Aorta (tissue), 5 donors: ENCODE results near the gene FPGS. TPM values are rescaled to one million over a fixed set of nuclear protein-coding genes. Genes with fewer than 3 reads are reported as not detected.

Experiments used
- ATAC-seq: fragments of 200-7000 bp; cut with Tn5 transposase; one replicate; pipeline ENCODE4 v1.9.1; 2022; ENCODE audit warnings: moderate library complexity; ENCODE audit not compliant: low FRiP score
- DNase-seq, 2 donors: peaks; one replicate each; pipeline ENCODE4 v3.0.0-alpha.2; 2020
- H3K27ac ChIP-seq, 2 donors: one replicate each; pipeline ENCODE4 v1.5.1; 2013; ENCODE audit warnings: low read length in 2 of 2, mild to moderate bottlenecking in 2 of 2, moderate library complexity in 2 of 2, control low read depth in 1 of 2, inconsistent platforms in 1 of 2, low read depth in 1 of 2
- H3K27me3 ChIP-seq, 2 donors: one replicate each; pipeline ENCODE4 v1.6.1; 2013; ENCODE audit warnings: control low read depth in 1 of 2, low read length in 1 of 2, mild to moderate bottlenecking in 1 of 2, moderate library complexity in 1 of 2; ENCODE audit not compliant: insufficient read depth in 2 of 2, control insufficient read depth in 1 of 2
- H3K36me3 ChIP-seq, 2 donors: one replicate each; pipeline ENCODE4 v1.6.1; 2013; ENCODE audit warnings: control low read depth in 1 of 2, low read length in 1 of 2, mild to moderate bottlenecking in 1 of 2; ENCODE audit not compliant: insufficient read depth in 2 of 2, control insufficient read depth in 1 of 2
- H3K4me1 ChIP-seq, 2 donors: one replicate each; pipeline ENCODE4 v1.6.1; 2013; ENCODE audit warnings: low read length in 2 of 2, control low read depth in 1 of 2, mild to moderate bottlenecking in 1 of 2, moderate library complexity in 1 of 2; ENCODE audit not compliant: insufficient read depth in 2 of 2, control insufficient read depth in 1 of 2
- H3K4me3 ChIP-seq, 2 donors: one replicate each; pipeline ENCODE4 v1.5.1; 2013; ENCODE audit warnings: low read length in 2 of 2, control low read depth in 1 of 2, mild to moderate bottlenecking in 1 of 2
- H3K9me3 ChIP-seq: one replicate; pipeline ENCODE4 v1.6.1; 2013; ENCODE audit warnings: mild to moderate bottlenecking, low read length; ENCODE audit not compliant: control insufficient read depth
- WGBS, 2 donors: extraction: QIAGEN DNeasy Blood & Tissue Kit; methylation state at CpG; one replicate each; pipeline ENCODE4 v1.1.7; 2013; 5-methylcytosine and 5-hydroxymethylcytosine counted together
- intact Hi-C, 2 donors: fragments of 100-400 bp; cut with DNase I; formaldehyde crosslinking; loops; one replicate each; pipeline versions ENCODE4 v1.14.2 to v1.15.0; 2022
- microRNA-seq, 2 donors: library from miRNA; unstranded; fragments of <30 nt; microRNA quantifications; one replicate each; pipeline ENCODE4 v1.2.0, GENCODE V29; 2020
- polyA plus RNA-seq, 2 donors: library from polyadenylated mRNA; stranded (reverse); fragments of 200-250 nt; gene quantifications; one replicate each; pipeline ENCODE4 v1.2.3, GENCODE V29; 2013
- total RNA-seq, 2 donors: library from RNA; stranded (reverse); fragmentation: NEBNext Ultra II Directional; extraction: Animal tissue kit (Norgen Biotek cat#: 25700); gene quantifications; one replicate each; pipeline ENCODE4 v1.2.1, GENCODE V29; 2021
- donor health status: healthy with polysubstance abuse.
- donor health status: Bipolar disorder and iron deficiency.
- donor health status: DM: no; HTN: no; CAD: no.
- donor health status: DM: no; HTN: no; CAD: no.
- donor health status: DM: yes; HTN: yes; CAD: no.

Gene FPGS
- total and polyA plus RNA-seq, 4 donors = 15.2 to 116 (median 69.8) TPM

DNA sequence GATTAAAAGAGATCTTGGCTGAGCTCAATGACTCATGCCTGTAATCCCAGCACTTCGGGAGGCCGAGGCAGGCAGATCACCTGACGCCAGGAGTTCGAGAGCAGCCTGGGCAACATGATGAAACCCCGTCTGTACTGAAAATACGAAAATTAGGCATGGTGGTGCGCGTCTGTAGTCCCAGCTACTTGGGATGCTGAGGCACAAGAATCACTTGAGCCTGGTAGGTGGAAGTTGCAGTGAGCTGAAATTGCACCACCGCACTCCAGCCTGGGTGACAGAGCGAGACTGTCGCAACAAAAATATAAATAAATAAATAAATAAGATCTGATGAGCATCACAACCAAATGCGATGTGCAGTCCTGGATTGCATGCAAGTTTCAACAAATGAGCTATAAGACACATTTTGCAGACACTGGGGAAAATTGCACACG, 60.5 kb downstream of the FPGS start:
- ATAC-seq = no peak
- intact Hi-C loops = loop anchor here in 1 of 2 donors (5.0 kb wide), 2 partner anchors 34 to 36 kb away; partner anchors contain the start of gene ST6GALNAC6
- H3K4me3 ChIP-seq = no peak overlapping the region
- no peaks in the 10 kb centered on the region for H3K36me3 ChIP-seq
- 90 to 93% methylated on average over 13 of the region's 13 CpGs for WGBS, 2 donors
- no peak overlapping the region for H3K27ac ChIP-seq
- no peaks in the 10 kb centered on the region for H3K9me3 ChIP-seq
- H3K4me1 ChIP-seq = no peaks in the 10 kb centered on the region
- no peak for DNase-seq
- no peaks in the 10 kb centered on the region for H3K27me3 ChIP-seq

Small RNA genes lying within 50 kb of the gene (microRNA-seq; reads per million reads assigned to microRNA genes)
- gene MIR2861 (0 reads per million in 2 donors), gene MIR3960 (0 to 0.99 reads per million in 2 donors)

Other genes with a start within 250 kb of the FPGS start
- gene STXBP1, start 190.6 kb upstream of the FPGS start, total RNA-seq = 10 to 100 TPM; 50.0 to 69.0 TPM
- gene STXBP1, start 190.6 kb upstream of the FPGS start, polyA plus RNA-seq = 10 to 100 TPM in 1 of 2 donors, 1 to 10 TPM in 1; 6.6 to 20.7 TPM
- under 1 TPM; 0.16 to 0.60 TPM for gene CFAP157, start 95.9 kb upstream of the FPGS start, total RNA-seq
- gene CFAP157, start 95.9 kb upstream of the FPGS start, polyA plus RNA-seq = under 1 TPM in 1 of 2 donors, not detected in 1; 0.69 TPM
- gene PTRH1, start 87.2 kb upstream of the FPGS start, total RNA-seq = 10 to 100 TPM in 1 of 2 donors, 1 to 10 TPM in 1; 9.8 to 12.2 TPM
- 10 to 100 TPM; 12.1 to 23.2 TPM for gene PTRH1, start 87.2 kb upstream of the FPGS start, polyA plus RNA-seq
- gene TTC16, start 86.8 kb upstream of the FPGS start, total RNA-seq = under 1 TPM; 0.16 to 0.30 TPM
- not detected for gene TTC16, start 86.8 kb upstream of the FPGS start, polyA plus RNA-seq
- gene TOR2A, start 67.6 kb upstream of the FPGS start, total RNA-seq = 1 to 10 TPM; 5.8 to 8.0 TPM
- 10 to 100 TPM in 1 of 2 donors, 1 to 10 TPM in 1; 4.5 to 12.7 TPM for gene TOR2A, start 67.6 kb upstream of the FPGS start, polyA plus RNA-seq
- gene SH2D3C, start 24.2 kb upstream of the FPGS start, total RNA-seq = 10 to 100 TPM; 19.7 to 34.8 TPM
- 1 to 10 TPM in 1 of 2 donors, under 1 TPM in 1; 0.13 to 2.0 TPM for gene SH2D3C, start 24.2 kb upstream of the FPGS start, polyA plus RNA-seq
- 100 to 1,000 TPM; 103 to 131 TPM for gene CDK9, start 16.8 kb upstream of the FPGS start, total RNA-seq
- 100 to 1,000 TPM in 1 of 2 donors, 10 to 100 TPM in 1; 29.3 to 115 TPM for gene CDK9, start 16.8 kb upstream of the FPGS start, polyA plus RNA-seq
- 100 to 1,000 TPM; 339 to 538 TPM for gene ENG, start 51.8 kb downstream of the FPGS start, total RNA-seq
- 100 to 1,000 TPM in 1 of 2 donors, 10 to 100 TPM in 1; 46.1 to 191 TPM for gene ENG, start 51.8 kb downstream of the FPGS start, polyA plus RNA-seq
- 10 to 100 TPM; 92.4 to 99.5 TPM for gene AK1, start 74.8 kb downstream of the FPGS start, total RNA-seq
- gene AK1, start 74.8 kb downstream of the FPGS start, polyA plus RNA-seq = 100 to 1,000 TPM; 111 to 168 TPM
- 100 to 1,000 TPM; 103 to 125 TPM for gene ST6GALNAC6, start 96.7 kb downstream of the FPGS start, total RNA-seq
- 100 to 1,000 TPM; 125 to 176 TPM for gene ST6GALNAC6, start 96.7 kb downstream of the FPGS start, polyA plus RNA-seq
- 10 to 100 TPM; 34.9 to 46.5 TPM for gene ST6GALNAC4, start 114.2 kb downstream of the FPGS start, total RNA-seq
- gene ST6GALNAC4, start 114.2 kb downstream of the FPGS start, polyA plus RNA-seq = 10 to 100 TPM; 17.7 to 25.5 TPM
- gene PIP5KL1, start 127.9 kb downstream of the FPGS start, total RNA-seq = 1 to 10 TPM; 3.0 TPM
- gene PIP5KL1, start 127.9 kb downstream of the FPGS start, polyA plus RNA-seq = 1 to 10 TPM; 1.4 to 4.5 TPM
- gene DPM2, start 135.0 kb downstream of the FPGS start, total RNA-seq = 10 to 100 TPM; 20.0 to 26.3 TPM
- 10 to 100 TPM; 18.2 to 22.7 TPM for gene DPM2, start 135.0 kb downstream of the FPGS start, polyA plus RNA-seq
- 10 to 100 TPM; 41.4 to 63.1 TPM for gene EEIG1, start 178.1 kb downstream of the FPGS start, total RNA-seq
- gene EEIG1, start 178.1 kb downstream of the FPGS start, polyA plus RNA-seq = 10 to 100 TPM in 1 of 2 donors, 1 to 10 TPM in 1; 7.9 to 22.0 TPM